K562 (cell line): Measurements from ENCODE around the gene LAMP1. TPM values are rescaled to one million over a fixed set of nuclear protein-coding genes. Genes with fewer than 3 reads are reported as not detected.

ENCODE experiments used
- ATAC-seq: fragments of 200-7000 bp; cut with Tn5 transposase; 3 replicates; pipeline ENCODE4 v1.9.1; 2020; ENCODE audit warnings: moderate library complexity
- BruUV-seq: library from RNA; stranded (reverse); fragments of 400-500 nt; replicated peaks from 2 replicates; lab custom pipeline; 2021; lab: Mats Ljungman, UMichigan
- CTCF ChIA-PET: fragments of 300-600 bp; formaldehyde crosslinking; extraction: SDS; loops from one replicate; lab custom pipeline; 2021; ENCODE audit warnings: low intra/inter-chr PET ratio; lab: Yijun Ruan, JAX
- POLR2A ChIA-PET: fragments of 300-600, 350-650 bp; sonication (Branson Sonifier 250); formaldehyde crosslinking; extraction: SDS; loops from one replicate; lab custom pipeline; 2021; ENCODE audit warnings: antibody characterized with exemption, inconsistent platforms; lab: Yijun Ruan, JAX
- DNase-seq, 4 experiments: peaks; one replicate each; pipeline versions ENCODE4 v3.0.0 to v3.0.0-alpha.2; 2011 to 2018; ENCODE audit warnings: low spot score in 3 of 4, mixed read lengths in 3 of 4; ENCODE audit errors: extremely low read depth in 1 of 4
- FAIRE-seq: peaks from 2 replicates; lab custom pipeline; 2011; peaks lifted over from hg19 to GRCh38; lab: Jason Lieb, UNC
- H2AFZ ChIP-seq: 2 replicates; pipeline ENCODE4 v1.6.0; 2011; ENCODE audit warnings: low read depth, low read length, control low read depth, inconsistent platforms
- H3K27ac ChIP-seq: fragments of 200-600 bp; 3 replicates; pipeline ENCODE4 v1.8.0; 2011; ENCODE audit warnings: low read depth, mild to moderate bottlenecking, control low read depth, inconsistent platforms, low read length, moderate library complexity, mixed read lengths; ENCODE audit errors: extremely low read depth
- H3K27me3 ChIP-seq, 2 experiments: fragments of 300-600 bp in 1 of 2; 2 replicates in 1 of 2; 3 replicates in 1 of 2; pipeline versions ENCODE4 v1.6.0 to v1.8.0; 2011; ENCODE audit warnings: inconsistent platforms in 2 of 2, low read length in 2 of 2, mild to moderate bottlenecking in 1 of 2, mixed read lengths in 1 of 2, moderate library complexity in 1 of 2; ENCODE audit not compliant: control insufficient read depth in 2 of 2, insufficient read depth in 2 of 2
- H3K36me3 ChIP-seq: fragments of 300-600 bp; 3 replicates; pipeline ENCODE4 v1.8.0; 2011; ENCODE audit warnings: mild to moderate bottlenecking, low read length, inconsistent platforms; ENCODE audit not compliant: control insufficient read depth, insufficient read depth
- H3K4me1 ChIP-seq, 2 experiments: fragments of 200-600 bp in 1 of 2; replicated peaks in 1 of 2; 2 replicates in 1 of 2; 3 replicates in 1 of 2; pipeline versions ENCODE4 v1.5.1 to v1.8.0; 2011; ENCODE audit warnings: inconsistent platforms in 2 of 2, low read length in 2 of 2, mild to moderate bottlenecking in 1 of 2, mixed read lengths in 1 of 2, moderate library complexity in 1 of 2; ENCODE audit not compliant: control insufficient read depth in 2 of 2, insufficient read depth in 2 of 2
- H3K4me2 ChIP-seq: 2 replicates; pipeline ENCODE4 v1.6.1; 2011; ENCODE audit warnings: low read length, control low read depth, inconsistent platforms, mixed read lengths; ENCODE audit not compliant: insufficient read depth
- H3K4me3 ChIP-seq: fragments of 200-600 bp; sonication (generic), shearing (Covaris generic); 2 replicates; pipeline ENCODE4 v1.5.1; 2016; ENCODE audit warnings: control low read depth, inconsistent platforms
- H3K79me2 ChIP-seq: fragments of 200-600 bp; 3 replicates; pipeline ENCODE4 v1.8.0; 2011; ENCODE audit warnings: low read length, inconsistent platforms; ENCODE audit not compliant: control insufficient read depth, insufficient read depth
- H3K9ac ChIP-seq, 2 experiments: 2 replicates each; pipeline versions ENCODE4 v1.6.0 to v1.6.1; 2011; ENCODE audit warnings: low read depth in 2 of 2, low read length in 2 of 2, control low read depth in 1 of 2, inconsistent platforms in 1 of 2, mild to moderate bottlenecking in 1 of 2, mixed read lengths in 1 of 2; ENCODE audit not compliant: insufficient read depth in 1 of 2
- H3K9me1 ChIP-seq: one replicate; pipeline ENCODE4 v1.6.0; 2011; ENCODE audit warnings: inconsistent platforms, mild to moderate bottlenecking, low read length, moderate library complexity; ENCODE audit not compliant: control insufficient read depth, insufficient read depth
- H3K9me3 ChIP-seq: replicated peaks from 2 replicates; pipeline ENCODE4 v1.5.1; 2011; ENCODE audit warnings: low read depth, low read length, inconsistent platforms; ENCODE audit not compliant: control insufficient read depth, insufficient read depth
- H4K20me1 ChIP-seq: replicated peaks from 2 replicates; pipeline ENCODE4 v1.6.1; 2011; ENCODE audit warnings: low read length, inconsistent platforms, mixed read lengths; ENCODE audit not compliant: control insufficient read depth, insufficient read depth
- BRCA1 ChIP-seq, 2 experiments: fragments of 450-650 bp in 1 of 2; sonication (generic) in 1 of 2; formaldehyde crosslinking in 1 of 2; IDR thresholded peaks; 2 replicates each; pipeline versions ENCODE4 v1.5.0 to v1.6.1; 2017 to 2020; ENCODE audit warnings: mild to moderate bottlenecking in 1 of 2, missing genetic modification reagents in 1 of 2
- FOXJ2 ChIP-seq: fragments of 200-800 bp; sonication (Bioruptor generic); IDR thresholded peaks from 2 replicates; pipeline ENCODE4 v1.6.1; 2016; ENCODE audit warnings: missing genetic modification characterization, missing compliant biosample characterization
- PML ChIP-seq: IDR thresholded peaks from 2 replicates; pipeline ENCODE4 v1.6.1; 2012; ENCODE audit warnings: low read length, inconsistent platforms
- ZNF408 ChIP-seq: fragments of 250-450 bp; sonication (Bioruptor Pico); IDR thresholded peaks from 2 replicates; pipeline ENCODE4 v1.4.0; 2020; ENCODE audit warnings: low read depth, mild to moderate bottlenecking, moderate library complexity
- ZNF584 ChIP-seq: fragments of 200-800 bp; sonication (Bioruptor generic); IDR thresholded peaks from 2 replicates; pipeline ENCODE4 v1.6.1; 2016; ENCODE audit warnings: low read depth, mild to moderate bottlenecking, missing genetic modification characterization, missing compliant biosample characterization
- ZNF695 ChIP-seq: fragments of 450-650 bp; formaldehyde crosslinking; IDR thresholded peaks from 2 replicates; pipeline ENCODE4 v1.4.0; 2020; ENCODE audit warnings: mild to moderate bottlenecking, moderate library complexity
- WGBS: fragments of 100-300 bp; shearing (Covaris generic); methylation state at CpG from one replicate; pipeline ENCODE4 v1.1.6; 2016; ENCODE audit warnings: low coverage, mixed read lengths; ENCODE audit not compliant: insufficient coverage; ENCODE audit errors: missing lambda C conversion rate; 5-methylcytosine and 5-hydroxymethylcytosine counted together
- in situ Hi-C: fragments of 300-500 bp; cut with MboI; formaldehyde crosslinking; loops from 4 replicates; pipeline ENCODE4 v1.15.0; 2018; ENCODE audit warnings: inconsistent platforms, mixed read lengths
- intact Hi-C: fragments of 100-400 bp; cut with micrococcal nuclease; formaldehyde crosslinking; loops from 2 replicates; pipeline ENCODE4 v1.14.2; 2022
- polyA plus RNA-seq, 8 experiments: library from polyadenylated mRNA; depleted of rRNA in 4 of 8; stranded (reverse) in 5 of 8; unstranded in 3 of 8; fragments of >200 nt; fragmentation: Nextera tagmentation in 2 of 8; fragmentation: Illumina TruSeq in 1 of 8; extraction: Ambion mirVana in 2 of 8; extraction: Trizol in 1 of 8; gene quantifications; 2 replicates each; pipeline versions ENCODE4 v1.2.1 to v1.2.3, GENCODE V29; 2011 to 2014; ENCODE audit warnings: inconsistent platforms in 1 of 8, missing spikeins in 1 of 8
- total RNA-seq, 7 experiments: library from RNA; depleted of rRNA in 6 of 7; stranded (reverse); fragments of >200 nt in 6 of 7; fragmentation: Illumina TruSeq in 2 of 7; extraction: Trizol in 2 of 7; gene quantifications; 2 replicates each; pipeline versions ENCODE4 v1.2.1 to v1.2.3, GENCODE V29; 2011 to 2021; ENCODE audit warnings: low replicate concordance in 1 of 7
- TF ChIP-seq, protein P1 (sequence below): sonication (generic); formaldehyde crosslinking; IDR thresholded peaks from 2 replicates; pipeline ENCODE4 v1.8.1; 2023; ENCODE audit warnings: mild to moderate bottlenecking, missing genetic modification reagents, moderate library complexity

The LAMP1 gene
- total and polyA plus RNA-seq, 9 of the 15 experiments (the other 6 are each of a cell fraction or from before 2014, with no cell fraction given), result 2.2 to 70.1 (median 30.5) TPM

DNA sequence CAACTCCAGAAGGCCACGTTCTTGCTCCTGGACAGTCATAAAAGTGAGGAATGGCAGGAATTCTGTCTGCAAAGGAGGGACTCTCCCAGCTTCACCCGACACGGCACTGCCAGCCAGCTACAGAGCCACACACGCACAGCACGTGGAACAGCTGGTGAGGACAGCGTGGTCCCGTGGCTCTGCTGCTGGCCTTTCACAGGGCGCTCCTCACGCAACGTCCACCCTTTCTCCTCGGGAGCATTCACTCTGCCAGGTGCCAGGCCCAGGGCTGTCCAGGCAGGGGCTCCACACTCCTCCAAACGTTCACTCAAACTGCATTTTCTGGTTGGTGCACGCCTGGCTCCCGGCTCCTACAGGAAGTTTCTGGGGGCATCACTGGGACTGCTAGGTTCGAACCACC lies 52.5 kb downstream of the LAMP1 start:
- no peak for FAIRE-seq
- no peak overlapping the region for H3K9ac ChIP-seq
- H3K9me1 ChIP-seq, result no peaks in the 10 kb centered on the region
- H3K4me2 ChIP-seq, result no peak overlapping the region
- intact Hi-C loops, result no loop called here
- in situ Hi-C loops, result no loop called here
- no peak for DNase-seq
- WGBS, result 91% methylated on average over 3 of the region's 15 CpGs
- no peaks in the 10 kb centered on the region; the same call in 2 of the 3 replicates for H3K79me2 ChIP-seq
- H4K20me1 ChIP-seq, result no peaks in the 10 kb centered on the region
- H3K4me3 ChIP-seq, result no peak overlapping the region
- ChIA-PET CTCF (no interaction called here), POLR2A (no interaction called here)
- BruUV-seq, result no TSS peak
- no peak overlapping the region for H3K27ac ChIP-seq
- H3K4me1 ChIP-seq, result peaks cover 0 to 6% of the 10 kb centered on the region in 2 experiments; a peak in 2 of 5 replicates
- H3K9me3 ChIP-seq, result no peaks in the 10 kb centered on the region; the same call in none of the 2 replicates
- TF ChIP-seq, protein P1, sequence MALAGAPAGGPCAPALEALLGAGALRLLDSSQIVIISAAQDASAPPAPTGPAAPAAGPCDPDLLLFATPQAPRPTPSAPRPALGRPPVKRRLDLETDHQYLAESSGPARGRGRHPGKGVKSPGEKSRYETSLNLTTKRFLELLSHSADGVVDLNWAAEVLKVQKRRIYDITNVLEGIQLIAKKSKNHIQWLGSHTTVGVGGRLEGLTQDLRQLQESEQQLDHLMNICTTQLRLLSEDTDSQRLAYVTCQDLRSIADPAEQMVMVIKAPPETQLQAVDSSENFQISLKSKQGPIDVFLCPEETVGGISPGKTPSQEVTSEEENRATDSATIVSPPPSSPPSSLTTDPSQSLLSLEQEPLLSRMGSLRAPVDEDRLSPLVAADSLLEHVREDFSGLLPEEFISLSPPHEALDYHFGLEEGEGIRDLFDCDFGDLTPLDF (CRISPR knock-in tag), result no peak
- TF ChIP-seq FOXJ2 (no peak), ZNF408 (no peak), PML (no peak), ZNF695 (no peak), ZNF584 (CRISPR knock-in tag) (no peak), BRCA1 (IDR thresholded peaks at IDR 0.05) (no peak), BRCA1 (CRISPR knock-in tag; IDR thresholded peaks at IDR 0.05) (no peak)
- ATAC-seq, result no peak
- H3K36me3 ChIP-seq, result peaks cover 26% of the 10 kb centered on the region; the same call in 2 of the 3 replicates
- no peak overlapping the region for H2AFZ ChIP-seq
- H3K27me3 ChIP-seq, result no peaks in the 10 kb centered on the region
